Renal cortical epithelial cell (primary cell): Measurements from ENCODE around the gene GRM7. TPM values are rescaled to one million over a fixed set of nuclear protein-coding genes. Genes with fewer than 3 reads are reported as not detected.

Experiments used
- DNase-seq: peaks from one replicate; pipeline ENCODE4 v3.0.0-alpha.2; 2011; ENCODE audit warnings: low read depth
- total RNA-seq: library from RNA; depleted of rRNA; stranded (reverse); fragments of >200 nt; gene quantifications from 2 replicates; pipeline ENCODE4 v1.2.3, GENCODE V29; 2014

Gene GRM7
- total RNA-seq, 1 donor from 2014 or later: not detected

DNA sequence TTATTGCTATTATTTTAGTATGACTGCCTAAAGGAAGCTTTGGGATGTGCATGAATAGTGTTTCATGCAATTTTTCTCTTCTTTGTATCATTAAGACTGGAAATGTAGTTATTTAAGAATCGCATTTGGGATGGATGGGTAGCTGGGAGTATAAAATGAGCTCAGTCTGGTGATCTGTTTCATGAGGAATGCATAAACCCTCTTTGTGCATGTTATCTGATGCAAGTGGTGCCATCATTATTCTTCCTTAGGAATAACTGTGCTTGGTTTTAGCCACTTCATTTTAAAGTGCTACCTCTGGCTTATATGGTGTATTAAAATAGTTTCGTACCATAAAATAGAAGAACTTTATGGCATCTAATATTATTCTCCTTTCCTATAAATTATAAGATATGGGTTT, 535.6 kb downstream of the GRM7 start:
- DNase-seq: no peak

DNA sequence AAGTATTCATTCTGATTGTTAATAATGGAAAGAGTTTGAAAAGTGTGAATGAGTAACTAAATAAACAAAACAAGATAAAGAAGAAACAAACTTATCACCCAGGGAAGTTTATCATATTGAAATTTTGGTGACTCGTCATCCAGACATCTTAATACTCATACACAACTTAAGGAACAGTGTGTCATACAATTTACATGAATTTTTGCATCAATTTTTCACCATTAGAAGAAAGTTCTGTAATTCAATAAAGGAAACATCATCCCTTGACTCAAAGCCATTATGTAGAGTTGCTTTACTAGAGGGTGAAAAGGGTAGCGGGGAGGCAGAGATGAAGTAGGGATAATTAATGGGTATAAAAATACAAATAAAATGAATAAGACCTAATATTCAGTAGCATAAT, 536.2 kb downstream of the GRM7 start:
- peak; percentile 15 for DNase-seq

DNA sequence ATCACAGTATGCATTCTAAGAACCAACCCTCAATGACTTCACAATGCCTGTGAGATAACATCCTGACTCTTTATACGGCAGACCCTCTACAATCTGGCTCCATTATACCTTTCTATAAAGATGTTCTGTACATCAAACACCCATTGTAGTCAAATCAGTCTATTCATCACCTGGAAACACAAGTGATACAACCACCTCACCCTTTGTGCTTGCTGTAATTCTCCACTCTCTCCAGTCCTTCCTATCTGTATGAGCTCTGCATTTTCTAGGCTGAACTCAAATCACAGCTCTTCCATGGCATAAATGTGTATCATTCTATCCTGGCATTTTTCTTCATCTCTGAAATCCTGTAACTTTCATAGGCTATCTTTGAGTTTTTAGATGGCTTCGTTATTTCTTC, 539.4 kb downstream of the GRM7 start:
- no peak for DNase-seq

DNA sequence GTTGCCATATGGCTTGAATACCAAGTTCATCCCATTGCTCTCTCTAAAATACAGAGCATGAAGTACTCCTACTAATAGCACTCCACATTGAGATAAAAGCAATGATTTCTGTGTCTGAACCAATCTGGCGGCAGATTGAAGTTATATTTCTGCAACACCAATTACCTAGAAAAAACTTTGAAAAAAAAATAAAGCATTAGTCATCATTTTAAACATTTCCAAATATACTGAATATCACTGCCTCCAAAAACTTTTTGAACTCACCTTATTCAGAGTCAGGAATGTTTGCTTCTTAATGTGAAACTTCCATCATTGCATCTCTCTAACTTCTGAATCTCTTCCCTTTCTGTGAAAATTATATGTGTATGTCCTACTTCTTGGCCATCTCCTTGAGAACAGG, 540.5 kb downstream of the GRM7 start:
- DNase-seq: no peak

DNA sequence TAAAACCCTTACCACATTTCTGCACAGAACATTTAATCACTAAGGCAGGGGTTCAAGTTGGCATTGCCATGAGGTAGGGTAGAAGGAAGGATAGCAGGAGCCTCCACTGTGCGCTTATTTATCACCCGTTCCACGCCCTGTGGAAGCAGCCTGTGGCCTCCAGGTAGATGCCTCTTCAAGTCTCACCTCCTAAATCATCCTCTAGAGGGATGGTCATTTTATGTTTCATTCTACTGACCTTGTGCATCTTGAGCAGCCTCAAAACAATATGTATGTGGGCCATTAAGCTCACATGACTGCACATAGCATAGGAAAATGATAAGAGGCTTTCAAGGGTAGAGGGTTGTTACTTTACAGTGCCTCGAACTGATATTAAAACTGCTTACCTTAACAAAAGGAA, 546.2 kb downstream of the GRM7 start:
- DNase-seq: no peak

DNA sequence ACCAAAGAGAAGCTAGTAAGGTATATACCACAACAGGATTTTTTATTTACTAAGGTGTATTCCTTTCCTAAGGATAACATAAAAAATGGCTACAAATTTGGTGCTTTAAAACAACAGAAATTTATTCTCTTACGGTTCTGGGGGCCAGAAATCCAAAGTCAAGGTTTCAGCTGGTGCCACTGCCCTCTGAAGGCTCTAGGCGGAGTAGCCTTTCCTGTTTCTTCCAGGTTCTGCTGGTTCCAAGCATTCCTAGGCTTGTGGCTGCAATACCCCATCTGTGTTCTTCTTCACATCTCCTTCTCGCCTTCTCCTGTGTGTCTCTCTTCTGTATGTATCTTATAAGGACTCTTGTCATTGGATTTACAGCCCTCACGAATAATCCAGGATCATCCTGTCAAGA, 549.9 kb downstream of the GRM7 start:
- DNase-seq: peak; percentile 4

DNA sequence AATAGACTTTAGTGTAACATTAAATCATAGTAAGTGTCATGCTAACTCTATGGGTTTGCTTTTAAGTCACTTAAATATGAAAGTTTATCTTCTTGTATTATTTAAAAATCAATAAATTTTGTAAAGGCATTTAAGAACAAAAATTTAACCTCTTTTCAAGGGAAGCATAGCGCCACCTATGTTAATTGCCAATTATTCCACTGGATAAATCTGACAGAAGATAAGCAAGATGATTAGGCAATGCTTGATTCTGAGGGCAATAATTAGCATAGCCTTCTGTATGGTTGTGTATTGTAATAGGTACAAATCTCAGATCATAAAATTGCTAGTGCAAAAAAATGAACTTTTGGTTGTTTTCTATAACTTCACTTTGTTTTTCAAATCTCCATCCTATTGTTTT, 560.1 kb downstream of the GRM7 start:
- DNase-seq: no peak

DNA sequence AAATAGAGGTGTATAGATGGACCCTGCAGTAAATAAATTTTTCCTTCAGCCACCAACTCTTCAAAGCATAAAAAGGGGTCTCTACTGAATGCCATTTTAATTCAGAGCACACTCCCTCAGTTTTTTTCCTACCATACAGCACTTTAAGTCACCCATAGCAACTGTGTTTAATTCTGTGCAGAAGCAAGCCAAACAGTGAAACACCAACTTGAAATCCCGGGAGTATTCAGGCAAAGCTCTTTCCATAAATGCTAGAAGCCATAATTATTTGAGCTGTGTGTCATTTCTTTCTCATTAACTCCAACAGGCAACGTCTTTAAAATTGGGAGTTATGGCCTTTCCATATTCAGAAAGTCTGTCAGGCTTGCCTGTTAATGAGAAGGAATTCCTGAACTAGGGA, 562.1 kb downstream of the GRM7 start:
- DNase-seq: no peak

DNA sequence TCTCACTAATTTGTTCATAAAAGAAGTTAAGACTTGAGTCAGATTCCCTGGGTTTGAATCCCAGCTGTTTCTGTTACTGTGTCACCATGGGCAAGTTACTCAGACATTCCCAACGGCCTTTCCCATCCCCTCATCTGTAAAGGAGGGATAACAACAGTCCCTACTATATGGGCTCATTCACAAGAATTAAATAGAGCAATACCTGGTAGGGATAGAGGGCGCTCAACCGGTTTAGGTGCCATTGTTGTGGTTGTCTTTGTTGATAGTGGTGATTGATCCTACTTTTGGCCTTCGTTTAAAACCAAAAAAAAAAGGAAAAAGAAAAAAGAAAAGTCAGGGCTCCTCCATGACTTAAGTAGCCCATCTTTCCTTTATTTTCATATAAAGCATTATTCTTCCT, 563.1 kb downstream of the GRM7 start:
- DNase-seq: peak; percentile 26

DNA sequence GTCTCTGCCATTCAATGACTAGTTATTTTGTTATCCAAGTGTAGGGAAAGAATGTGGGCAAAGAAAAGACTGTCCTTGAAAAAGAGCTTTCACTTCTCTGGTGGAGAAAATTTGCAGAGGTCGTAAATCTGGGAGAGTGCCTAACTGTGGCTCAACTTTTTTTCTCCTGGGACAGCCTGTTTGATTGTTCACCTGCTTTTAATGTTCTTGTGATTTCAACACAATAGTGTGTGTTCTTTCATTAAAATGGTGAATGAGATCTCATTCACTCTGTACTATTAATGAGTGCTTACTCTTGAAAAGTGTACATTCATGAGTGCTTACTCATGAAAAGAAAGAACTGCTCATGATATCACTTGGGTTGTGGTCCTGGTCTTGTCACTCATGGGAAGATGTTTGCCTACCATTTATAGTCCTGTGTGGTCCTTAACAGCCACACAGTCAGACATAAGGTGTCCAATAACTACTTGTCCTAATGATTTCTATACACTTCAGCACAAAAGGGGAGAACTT, 567.3 kb downstream of the GRM7 start:
- DNase-seq: peak; percentile 77

DNA sequence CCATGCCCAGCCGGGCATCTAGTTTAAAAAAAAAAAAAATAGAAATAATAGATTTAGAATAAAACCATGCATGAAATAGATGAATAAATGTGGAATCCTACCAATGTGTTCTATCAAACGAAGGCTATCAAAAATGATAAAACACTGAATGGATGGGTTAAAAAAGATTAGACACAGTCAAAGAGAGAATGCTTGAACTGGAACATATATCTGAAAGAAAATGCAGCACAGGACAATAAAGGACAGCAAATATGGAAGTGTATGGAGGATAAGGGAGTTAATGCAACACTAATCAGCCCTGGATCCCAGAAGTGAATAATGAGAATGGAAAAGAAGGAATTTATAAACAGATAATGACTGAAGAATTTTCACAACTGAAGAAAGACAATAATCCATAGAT, 571.7 kb downstream of the GRM7 start:
- DNase-seq: no peak

DNA sequence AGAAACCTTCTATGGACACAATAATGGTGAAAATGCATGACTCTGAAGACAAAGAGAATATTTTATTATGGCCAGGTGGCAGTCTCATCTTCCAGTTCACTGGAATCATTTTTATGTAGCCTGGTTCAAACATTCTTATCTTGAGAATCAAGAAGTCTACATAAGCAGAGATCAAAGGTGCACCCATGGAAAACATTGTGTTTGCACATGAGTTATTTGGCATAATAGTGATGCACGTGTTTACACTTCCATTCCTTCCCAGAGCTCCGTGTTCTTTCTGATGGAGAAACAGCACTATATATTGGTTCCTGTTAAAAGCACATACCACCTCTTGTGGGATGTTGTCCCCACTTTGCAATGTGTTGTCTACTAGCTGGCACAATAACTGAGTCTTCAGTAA, 572.2 kb downstream of the GRM7 start:
- DNase-seq: no peak

DNA sequence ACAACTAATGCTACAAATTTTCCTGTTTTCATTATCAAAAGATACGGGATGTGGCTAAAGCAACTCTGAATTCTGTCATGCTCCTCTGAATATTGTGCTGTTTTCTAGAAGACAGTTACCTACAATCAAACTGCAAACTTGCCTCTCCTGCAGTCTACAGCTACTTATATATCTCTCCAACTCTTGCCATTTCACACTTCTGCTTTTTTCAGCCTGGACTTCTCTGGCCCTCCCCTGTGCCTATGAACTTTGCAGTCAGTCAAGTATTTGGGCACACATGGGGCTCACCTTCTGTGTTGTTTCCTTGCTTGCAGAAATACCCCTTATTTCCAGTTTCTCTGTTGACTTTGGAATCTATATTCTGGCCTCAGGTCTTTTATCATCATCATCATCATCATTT, 575.6 kb downstream of the GRM7 start:
- DNase-seq: no peak

DNA sequence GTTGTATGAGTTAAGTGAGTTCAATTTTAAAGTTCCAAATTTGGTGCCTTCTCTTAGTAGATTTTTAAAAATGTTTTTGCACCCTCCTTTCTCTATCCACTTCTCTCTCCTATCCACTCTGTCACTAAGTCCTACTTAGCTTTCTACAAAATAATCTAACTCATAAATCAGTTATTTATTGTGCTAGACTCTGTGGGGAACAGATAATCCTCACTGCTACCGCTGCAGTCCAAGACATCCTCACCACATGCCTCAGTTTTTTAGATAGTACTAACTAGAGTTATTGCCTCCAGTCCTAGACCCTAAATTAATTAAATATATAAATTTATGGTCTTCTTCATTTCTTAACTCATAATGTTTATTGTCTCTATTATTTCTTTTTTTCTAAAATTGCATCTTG, 576.3 kb downstream of the GRM7 start:
- DNase-seq: no peak

DNA sequence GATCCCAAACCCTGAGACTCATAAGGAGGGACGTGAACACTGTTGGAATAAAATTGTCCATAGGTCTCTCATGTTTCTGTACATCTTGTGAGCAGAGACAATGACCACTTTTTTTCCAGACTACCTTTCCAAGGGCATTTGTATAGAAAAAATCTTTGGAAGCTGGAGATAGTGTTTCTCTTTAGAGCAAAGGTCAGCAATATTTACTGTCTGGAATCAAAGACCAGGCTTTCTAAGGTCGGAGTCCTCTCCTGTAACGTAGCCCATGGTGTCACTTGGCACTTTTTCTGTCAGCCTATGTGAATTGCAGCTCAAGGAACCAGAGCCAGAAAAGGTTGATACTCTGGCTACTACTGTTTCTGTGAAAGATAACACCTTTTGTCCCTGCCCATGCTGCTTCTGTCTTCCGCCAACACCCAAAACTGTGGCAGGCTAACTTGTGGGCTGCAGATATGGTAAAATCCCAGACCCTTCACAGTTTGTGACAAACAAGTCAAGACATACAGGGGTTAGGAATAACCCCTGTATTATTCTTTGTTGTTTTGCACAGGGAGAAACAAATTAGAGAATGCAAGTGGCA, 578.3 kb downstream of the GRM7 start:
- no peak for DNase-seq

DNA sequence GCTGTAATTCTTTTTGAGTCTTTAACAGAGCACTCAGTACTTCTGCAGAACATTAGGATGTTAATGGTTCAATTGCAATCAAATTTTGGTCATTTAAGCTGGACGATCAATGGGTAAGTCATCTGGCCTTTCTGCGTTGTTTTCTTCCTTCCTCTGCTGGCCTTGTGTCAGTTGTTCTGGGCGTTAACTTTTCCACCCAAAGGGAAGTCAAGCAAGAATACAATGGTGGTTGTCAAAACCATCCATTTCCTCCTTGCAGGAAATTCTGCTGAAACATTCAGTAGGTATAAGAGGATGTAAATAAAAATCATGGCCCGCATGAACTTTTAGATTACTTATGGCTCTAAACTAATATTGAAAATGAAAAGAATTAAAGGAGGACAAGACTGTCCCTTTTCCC, 584.0 kb downstream of the GRM7 start:
- no peak for DNase-seq

DNA sequence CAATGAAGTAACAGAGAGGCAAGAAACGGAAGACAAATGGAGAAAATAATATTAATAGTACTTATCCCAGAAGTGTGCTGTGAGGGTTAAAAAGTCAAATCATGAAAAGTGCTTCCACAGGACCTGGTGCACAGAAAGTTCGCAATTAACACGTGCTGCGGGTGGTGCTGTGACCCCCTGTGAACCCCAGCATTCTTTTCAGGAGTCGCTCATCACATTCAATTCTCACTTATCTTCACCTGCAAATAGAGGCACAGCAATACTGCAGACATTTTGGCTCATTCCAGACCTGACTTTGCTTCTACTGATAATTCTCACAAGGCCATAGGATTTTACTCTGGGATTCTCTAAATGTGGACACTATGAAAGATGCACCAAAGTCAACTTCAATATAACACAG, 584.4 kb downstream of the GRM7 start:
- DNase-seq: no peak

DNA sequence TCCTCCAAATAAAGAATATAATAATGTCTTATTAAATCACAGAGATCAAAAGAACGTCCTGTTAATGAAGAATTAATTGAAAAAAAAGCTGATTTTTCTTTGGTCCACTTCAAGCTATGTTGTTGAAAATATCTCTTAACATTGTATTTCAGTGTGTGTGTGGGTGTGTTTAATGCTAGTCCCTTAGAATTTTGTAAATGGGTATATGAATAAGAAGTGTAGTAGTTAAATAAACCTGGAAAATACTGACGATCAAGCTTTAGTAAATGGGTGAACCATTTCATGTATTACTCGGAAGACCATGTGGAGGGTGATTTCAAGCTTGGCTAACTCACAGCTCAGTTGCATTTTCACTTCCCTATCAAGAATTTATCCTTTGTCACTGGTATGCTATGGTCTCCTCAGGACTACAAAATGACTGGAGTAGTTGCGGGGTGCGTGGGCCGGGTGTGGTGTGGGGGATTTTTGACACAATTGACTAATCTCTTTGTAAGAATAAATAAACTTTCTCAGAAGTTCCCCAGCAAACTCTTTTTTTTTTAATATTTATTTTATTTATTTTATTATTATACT, 586.4 kb downstream of the GRM7 start:
- DNase-seq: no peak

DNA sequence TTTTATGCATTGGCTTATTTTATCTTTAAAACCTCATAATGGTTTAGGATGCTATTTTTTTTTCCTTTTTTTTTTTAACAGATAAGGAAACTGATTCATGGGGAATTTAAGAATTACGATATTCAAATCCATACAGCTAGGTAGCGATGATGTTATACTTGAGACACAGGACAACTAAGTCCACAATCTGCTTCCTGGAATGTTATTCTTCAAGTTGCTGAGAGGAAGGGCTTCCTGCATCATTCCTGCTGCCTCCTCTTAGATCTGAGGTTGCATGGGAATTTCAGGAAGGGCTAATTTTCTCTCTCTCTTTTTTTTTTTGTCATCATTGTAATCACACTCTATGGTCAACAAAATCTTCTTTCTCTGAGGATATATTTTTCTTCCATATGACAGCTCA, 595.5 kb downstream of the GRM7 start:
- DNase-seq: no peak

DNA sequence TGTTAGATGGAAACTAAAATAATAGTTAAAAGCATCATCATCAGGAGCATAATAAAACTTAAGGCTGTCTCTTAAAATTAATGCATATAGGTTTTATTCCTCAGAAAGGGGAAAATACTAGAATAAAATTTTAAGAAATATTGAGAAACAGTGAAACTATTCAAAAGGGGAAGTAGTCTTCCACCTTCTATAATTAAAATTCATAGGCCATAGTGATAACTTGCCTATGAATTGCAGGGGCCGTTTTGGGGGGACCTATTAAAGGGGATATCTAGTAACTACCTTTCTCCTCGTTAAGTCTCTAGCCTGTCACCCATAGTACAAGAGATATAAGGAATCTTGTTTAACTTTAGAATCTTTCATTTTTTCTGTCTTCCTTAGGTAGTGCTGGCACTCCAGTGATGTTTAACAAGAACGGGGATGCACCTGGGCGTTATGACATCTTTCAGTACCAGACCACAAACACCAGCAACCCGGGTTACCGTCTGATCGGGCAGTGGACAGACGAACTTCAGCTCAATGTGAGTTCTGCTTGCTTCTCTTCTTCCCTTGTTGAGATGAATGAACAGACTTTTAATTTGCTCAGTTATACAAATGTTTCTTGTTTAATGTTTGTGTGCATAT, 600.4 kb downstream of the GRM7 start:
- DNase-seq: no peak

DNA sequence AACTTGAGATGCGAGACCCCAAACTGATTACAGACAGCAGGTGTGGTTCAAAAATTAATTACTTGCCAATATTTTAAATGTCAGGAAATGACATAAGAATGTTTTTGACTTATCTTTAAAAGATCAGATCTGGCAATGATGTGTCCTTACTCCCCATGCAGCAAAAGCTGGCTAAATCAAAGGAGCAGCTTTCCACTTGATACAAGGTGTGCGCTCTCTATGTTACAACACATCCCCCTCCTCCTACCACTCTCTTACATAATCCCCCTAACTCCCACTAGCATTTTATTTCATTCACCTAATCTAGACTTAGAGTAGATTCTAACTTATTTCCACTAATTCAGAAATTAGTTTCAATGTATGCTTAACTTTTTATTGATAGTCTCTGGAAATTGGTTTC, 609.0 kb downstream of the GRM7 start:
- DNase-seq: no peak

DNA sequence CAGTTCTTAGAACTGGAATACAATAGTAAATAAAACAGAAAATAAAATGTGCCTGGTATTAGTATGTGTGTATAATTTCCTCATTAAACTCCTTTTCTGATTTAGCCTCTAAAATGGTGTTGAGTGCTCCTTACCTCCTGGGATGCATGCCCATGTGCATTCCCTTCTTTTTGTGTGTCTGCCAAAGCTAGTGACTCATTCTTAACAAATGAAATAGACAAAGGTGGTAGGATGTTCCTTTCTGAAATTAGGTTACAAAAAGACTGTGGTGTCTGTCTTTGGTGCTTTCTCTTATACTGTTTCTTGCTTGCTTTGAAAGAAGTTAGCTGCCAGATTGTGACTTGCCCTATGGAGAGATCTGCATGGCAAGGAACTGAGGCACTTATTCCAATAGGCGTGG, 623.7 kb downstream of the GRM7 start:
- peak; percentile 70 for DNase-seq

DNA sequence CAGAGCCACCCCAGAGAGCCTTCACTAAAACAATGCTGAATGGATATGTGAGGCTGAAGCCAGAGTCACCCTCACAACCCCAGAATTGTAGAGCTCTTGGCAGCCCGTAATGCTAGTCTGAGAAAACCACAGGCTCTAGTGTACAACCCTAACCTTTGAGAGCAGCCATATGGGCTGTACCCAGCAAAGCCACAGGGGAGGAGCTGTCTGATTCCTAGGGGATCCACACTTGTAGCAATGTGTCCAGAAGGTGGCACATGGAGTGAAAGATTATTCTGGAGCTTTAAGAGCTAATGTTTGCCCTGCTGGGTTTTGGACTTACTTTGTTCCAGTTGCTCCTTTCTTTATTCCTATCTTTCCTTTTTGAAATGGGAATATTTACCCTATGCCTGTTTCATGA, 626.8 kb downstream of the GRM7 start:
- DNase-seq: no peak

DNA sequence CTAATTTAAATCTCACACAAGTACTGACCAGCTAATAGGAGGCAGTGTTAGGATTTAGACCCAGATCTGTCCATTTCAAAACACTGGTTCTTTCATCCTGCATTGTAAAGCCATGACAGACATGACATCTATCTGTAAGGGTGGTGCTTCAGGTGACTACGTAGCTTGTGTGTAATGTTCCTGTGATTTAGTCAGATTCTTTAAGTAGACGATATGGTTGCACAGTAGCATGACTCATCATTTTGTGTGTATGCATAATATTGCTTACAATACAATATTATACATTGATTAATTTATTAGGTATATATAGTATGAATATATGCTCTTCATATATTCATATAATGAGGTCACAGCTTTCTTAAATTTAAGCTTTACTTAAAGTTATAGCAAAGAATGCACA, 628.5 kb downstream of the GRM7 start:
- DNase-seq: no peak
